ENCODE results near the gene MEOX2. TPM values are rescaled to one million over a fixed set of nuclear protein-coding genes. Genes with fewer than 3 reads are reported as not detected.

Gene MEOX2
- total RNA-seq (2022; extraction: Qiagen RNA extraction; ENCODE audit: low read depth), result not detected in 5 replicates

DNA sequence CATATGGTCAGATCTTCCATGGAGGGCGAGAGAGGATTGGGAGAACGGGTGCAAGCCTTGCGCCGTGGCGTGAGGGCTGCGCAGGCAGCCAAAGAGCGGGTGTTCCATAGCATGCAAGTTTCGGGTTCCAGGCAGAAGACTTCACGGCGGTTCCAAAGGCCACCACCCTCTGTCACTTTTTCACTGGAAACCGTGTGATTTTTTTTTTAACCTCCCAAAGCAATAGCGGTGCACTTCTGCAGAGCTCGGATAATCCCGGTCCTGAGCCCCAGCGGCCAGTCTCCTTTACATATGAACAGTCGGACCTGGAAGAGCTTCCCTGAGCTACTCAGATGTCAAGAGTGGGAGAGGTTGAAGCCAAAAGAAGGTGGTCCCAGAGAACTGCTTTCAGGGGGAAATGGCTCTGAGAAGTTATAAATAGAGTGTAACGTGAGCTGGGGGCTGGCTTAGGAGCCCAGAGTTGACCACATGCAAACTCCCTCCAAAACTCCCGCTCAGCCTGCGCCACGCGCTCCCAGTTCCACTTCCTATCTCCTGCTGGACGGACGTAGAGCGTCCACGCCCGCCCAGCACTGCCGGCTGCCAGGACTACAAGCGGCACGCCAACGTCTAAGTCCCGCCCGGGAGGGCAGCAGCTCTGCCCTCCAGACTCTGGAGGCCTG is at the start of gene MEOX2:
Gene MEOX2, minus strand, starts transcription at position 389 of the 662 bp plus-strand sequence. Its CDS starts 281 bp downstream, at position 108.

DNA sequence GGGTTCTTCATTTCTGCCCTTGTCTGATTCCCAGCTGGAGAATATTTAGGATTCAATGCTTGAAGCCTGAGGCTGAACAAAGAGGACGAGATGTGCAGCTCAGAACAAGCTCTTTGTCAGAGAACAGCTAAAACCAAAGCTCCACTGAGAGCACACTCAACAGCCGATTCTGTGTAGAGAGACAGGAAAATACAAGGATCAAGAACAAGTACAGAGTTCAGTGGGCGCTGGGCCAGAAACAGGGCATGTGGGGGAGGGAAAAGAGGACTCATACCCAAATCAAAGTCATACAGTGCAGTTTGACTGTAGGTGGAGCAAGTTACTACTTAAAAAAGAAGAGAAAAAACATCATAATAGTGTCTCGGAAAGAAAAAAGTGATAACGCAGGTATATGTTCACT is 124.6 kb downstream of the MEOX2 start, which contains the start of gene AGMO:
Gene AGMO, minus strand, starts transcription at position 181 of the 400 bp plus-strand sequence.

Other genes starting within 250 kb of the MEOX2 start
- gene AGMO, start 124.7 kb downstream of the MEOX2 start, total RNA-seq (2022; extraction: Qiagen RNA extraction; ENCODE audit: low read depth), result 0.64 to 1.2 TPM (median 0.87 TPM) in 5 replicates

Measured in A549 treated with RU486 at 1 μM for 4 hours (cell line).